ENCODE measurements around the gene SORCS2.

SORCS2 gene

GRCh38 chr4:7325541-7325940 lies 133.2 kb downstream of the SORCS2 start:
- no peak for DNase-seq (ENCODE audit: extremely low spot score)
- POLR2A ChIA-PET: no interaction called here
- TF ChIP-seq SUZ12 (IDR thresholded peaks at IDR 0.05) (no peak), FOXK2 (IDR thresholded peaks at IDR 0.05) (no peak), SP1 (IDR thresholded peaks at IDR 0.05) (no peak), ZNF384 (IDR thresholded peaks at IDR 0.05) (no peak), ARNT (IDR thresholded peaks at IDR 0.05) (no peak), FOXM1 (IDR thresholded peaks at IDR 0.05; ENCODE audit: borderline replicate concordance) (no peak), NFRKB (IDR thresholded peaks at IDR 0.05) (no peak), TARDBP (IDR thresholded peaks at IDR 0.05) (no peak)
- CTCF ChIA-PET: interaction anchor here (0.7 kb wide), 1 partner anchor 10 kb away, joined by 4 read pairs; no protein-coding TSS in a partner anchor

- ChIA-PET CTCF (no interaction called here), POLR2A (no interaction called here)
- no peak for TF ChIP-seq SP1 (IDR thresholded peaks at IDR 0.05)
- no peak for TF ChIP-seq HDGF (IDR thresholded peaks at IDR 0.05; ENCODE audit: borderline replicate concordance)
- TF ChIP-seq LEF1 (IDR thresholded peaks at IDR 0.05; ENCODE audit: borderline replicate concordance): no peak
- TF ChIP-seq FOXM1 (IDR thresholded peaks at IDR 0.05; ENCODE audit: borderline replicate concordance): no peak
- TF ChIP-seq CTBP1 (IDR thresholded peaks at IDR 0.05; ENCODE audit: borderline replicate concordance): no peak
- TF ChIP-seq FOXA1 (IDR thresholded peaks at IDR 0.05): no peak
- no peak for TF ChIP-seq ELF4 (IDR thresholded peaks at IDR 0.05)
- no peak for TF ChIP-seq TARDBP (IDR thresholded peaks at IDR 0.05)
- no peak for TF ChIP-seq L3MBTL2 (conservative IDR thresholded peaks at IDR 0.05)
- TF ChIP-seq BHLHE40 (IDR thresholded peaks at IDR 0.05; ENCODE audit: borderline replicate concordance): no peak
- no peak for TF ChIP-seq NFRKB (IDR thresholded peaks at IDR 0.05)
- no peak for TF ChIP-seq PKNOX1 (IDR thresholded peaks at IDR 0.05)
- no peak for DNase-seq (ENCODE audit: extremely low spot score)
Observed at GRCh38 chr4:7326306-7326692, 134.0 kb downstream of the SORCS2 start.

GRCh38 chr4:7326693-7327340 lies 134.5 kb downstream of the SORCS2 start:
- ChIA-PET CTCF (no interaction called here), POLR2A (no interaction called here)
- no peak for DNase-seq (ENCODE audit: extremely low spot score)
- TF ChIP-seq ELF4 (IDR thresholded peaks at IDR 0.05): no peak
- TF ChIP-seq SUZ12 (IDR thresholded peaks at IDR 0.05): no peak
- TF ChIP-seq ARNT (IDR thresholded peaks at IDR 0.05): no peak
- TF ChIP-seq NFRKB (IDR thresholded peaks at IDR 0.05): no peak
- TF ChIP-seq FOXK2 (IDR thresholded peaks at IDR 0.05): no peak
- TF ChIP-seq BHLHE40 (IDR thresholded peaks at IDR 0.05; ENCODE audit: borderline replicate concordance): no peak
- TF ChIP-seq CTBP1 (IDR thresholded peaks at IDR 0.05; ENCODE audit: borderline replicate concordance): no peak

GRCh38 chr4:7327341-7327885 lies 135.1 kb downstream of the SORCS2 start:
- no peak for DNase-seq (ENCODE audit: extremely low spot score)
- CTCF ChIA-PET: interaction anchor here (0.6 kb wide), 1 partner anchor 158 kb away, joined by 4 read pairs; no protein-coding TSS in a partner anchor
- POLR2A ChIA-PET: no interaction called here
- no peak for TF ChIP-seq CTBP1 (IDR thresholded peaks at IDR 0.05; ENCODE audit: borderline replicate concordance)
- no peak for TF ChIP-seq ZNF384 (IDR thresholded peaks at IDR 0.05)
- TF ChIP-seq TARDBP (IDR thresholded peaks at IDR 0.05): no peak
- TF ChIP-seq FOXA1 (IDR thresholded peaks at IDR 0.05): no peak
- no peak for TF ChIP-seq ARNT (IDR thresholded peaks at IDR 0.05)
- no peak for TF ChIP-seq PKNOX1 (IDR thresholded peaks at IDR 0.05)
- no peak for TF ChIP-seq FOXK2 (IDR thresholded peaks at IDR 0.05)
- no peak for TF ChIP-seq L3MBTL2 (conservative IDR thresholded peaks at IDR 0.05)
- no peak for TF ChIP-seq NFRKB (IDR thresholded peaks at IDR 0.05)
- TF ChIP-seq SP1 (IDR thresholded peaks at IDR 0.05): no peak
- no peak for TF ChIP-seq LEF1 (IDR thresholded peaks at IDR 0.05; ENCODE audit: borderline replicate concordance)
- TF ChIP-seq FOXM1 (IDR thresholded peaks at IDR 0.05; ENCODE audit: borderline replicate concordance): no peak

GRCh38 chr4:7328162-7328912 lies 136.0 kb downstream of the SORCS2 start:
- TF ChIP-seq NFRKB (IDR thresholded peaks at IDR 0.05) (no peak), TARDBP (IDR thresholded peaks at IDR 0.05) (no peak), ZNF384 (IDR thresholded peaks at IDR 0.05) (no peak), HDGF (IDR thresholded peaks at IDR 0.05; ENCODE audit: borderline replicate concordance) (no peak), CTBP1 (IDR thresholded peaks at IDR 0.05; ENCODE audit: borderline replicate concordance) (no peak), FOXK2 (IDR thresholded peaks at IDR 0.05) (no peak), FOXA1 (IDR thresholded peaks at IDR 0.05) (no peak), SUZ12 (IDR thresholded peaks at IDR 0.05) (no peak), LEF1 (IDR thresholded peaks at IDR 0.05; ENCODE audit: borderline replicate concordance) (no peak), FOXM1 (IDR thresholded peaks at IDR 0.05; ENCODE audit: borderline replicate concordance) (no peak), SP1 (IDR thresholded peaks at IDR 0.05) (no peak), BHLHE40 (IDR thresholded peaks at IDR 0.05; ENCODE audit: borderline replicate concordance) (no peak), L3MBTL2 (conservative IDR thresholded peaks at IDR 0.05) (no peak), ARNT (IDR thresholded peaks at IDR 0.05) (no peak)
- no peak for DNase-seq (ENCODE audit: extremely low spot score)
- POLR2A ChIA-PET: no interaction called here
- CTCF ChIA-PET: interaction anchor here (0.6 kb wide), 2 partner anchors 158 to 781 kb away, joined by 3 to 4 read pairs; no protein-coding TSS in a partner anchor

GRCh38 chr4:7328913-7329638 lies 136.7 kb downstream of the SORCS2 start:
- ChIA-PET POLR2A (no interaction called here), CTCF (no interaction called here)
- no peak for DNase-seq (ENCODE audit: extremely low spot score)
- TF ChIP-seq SP1 (IDR thresholded peaks at IDR 0.05) (no peak), SUZ12 (IDR thresholded peaks at IDR 0.05) (no peak), FOXA1 (IDR thresholded peaks at IDR 0.05) (no peak), PKNOX1 (IDR thresholded peaks at IDR 0.05) (no peak), NFRKB (IDR thresholded peaks at IDR 0.05) (no peak), L3MBTL2 (conservative IDR thresholded peaks at IDR 0.05) (no peak), ZNF384 (IDR thresholded peaks at IDR 0.05) (no peak), HDGF (IDR thresholded peaks at IDR 0.05; ENCODE audit: borderline replicate concordance) (no peak)
